AG09309 (cell line): ENCODE measurements around the gene FMNL2.

Experiments
- DNase-seq: peaks from one replicate; pipeline ENCODE4 v3.0.0-alpha.2; 2010; ENCODE audit warnings: low read depth
- H3K4me3 ChIP-seq: 2 replicates; pipeline ENCODE4 v1.5.1; 2011; ENCODE audit warnings: mild to moderate bottlenecking, low read depth, low read length, moderate library complexity; ENCODE audit not compliant: control insufficient read depth
- CTCF ChIP-seq: IDR thresholded peaks from 2 replicates; pipeline ENCODE4 v1.5.1; 2011; ENCODE audit warnings: mild to moderate bottlenecking, low read depth, low read length, inconsistent platforms; ENCODE audit not compliant: insufficient read depth, control insufficient read depth; ENCODE audit errors: missing control alignments

Gene FMNL2

GRCh38 chr2:152410165-152410597 lies 75.2 kb downstream of the FMNL2 start:
- no peak overlapping the region for H3K4me3 ChIP-seq
- no peak for DNase-seq
- no peak for TF ChIP-seq CTCF

GRCh38 chr2:152411154-152411553 lies 76.2 kb downstream of the FMNL2 start:
- no peak for DNase-seq
- no peak for TF ChIP-seq CTCF
- no peak overlapping the region for H3K4me3 ChIP-seq

GRCh38 chr2:152413228-152414030 lies 78.5 kb downstream of the FMNL2 start:
- TF ChIP-seq CTCF = no peak
- DNase-seq = no peak
- no peak overlapping the region for H3K4me3 ChIP-seq

GRCh38 chr2:152415231-152415642 lies 80.3 kb downstream of the FMNL2 start:
- no peak overlapping the region for H3K4me3 ChIP-seq
- no peak for DNase-seq
- no peak for TF ChIP-seq CTCF

- DNase-seq = no peak
- no peak for TF ChIP-seq CTCF
- no peak overlapping the region for H3K4me3 ChIP-seq
Observed at GRCh38 chr2:152415796-152416195, 80.8 kb downstream of the FMNL2 start.

GRCh38 chr2:152418688-152419087 lies 83.7 kb downstream of the FMNL2 start:
- H3K4me3 ChIP-seq = no peak overlapping the region
- DNase-seq = no peak
- TF ChIP-seq CTCF = no peak
